H1 (cell line): ENCODE results near the gene CCDC102A. TPM values are rescaled to one million over a fixed set of nuclear protein-coding genes. Genes with fewer than 3 reads are reported as not detected.

Experiments used
- CTCF ChIA-PET: fragments of 300-600 bp; sonication (Branson Sonifier 250); formaldehyde crosslinking; loops from one replicate; lab custom pipeline; 2021; ENCODE audit not compliant: partially characterized antibody; lab: Charles Lee
- POLR2A ChIA-PET: fragments of 300-600 bp; sonication (Branson Sonifier 250); formaldehyde crosslinking; loops from one replicate; lab custom pipeline; 2021; ENCODE audit warnings: inconsistent platforms; ENCODE audit not compliant: partially characterized antibody; lab: Charles Lee
- DNase-seq, 2 experiments: peaks; one replicate each; pipeline versions ENCODE4 v3.0.0 to v3.0.0-alpha.2; 2010 to 2022; ENCODE audit warnings: low spot score in 2 of 2, low read depth in 1 of 2, mixed read lengths in 1 of 2
- FAIRE-seq: peaks from 2 replicates; lab custom pipeline; 2011; peaks lifted over from hg19 to GRCh38; lab: Jason Lieb, UNC
- H2AFZ ChIP-seq: 2 replicates; pipeline ENCODE4 v1.8.1; 2012; ENCODE audit warnings: low read length, inconsistent platforms
- H2AK5ac ChIP-seq: 2 replicates; pipeline ENCODE4 v1.6.1; 2013; ENCODE audit warnings: low read depth, low read length
- H2BK120ac ChIP-seq: replicated peaks from 2 replicates; pipeline ENCODE3; 2013; ENCODE audit warnings: low read depth, low read length, inconsistent platforms
- H2BK12ac ChIP-seq: 2 replicates; pipeline ENCODE4 v1.6.1; 2013; ENCODE audit warnings: low read depth, low read length
- H2BK15ac ChIP-seq: 2 replicates; pipeline ENCODE4 v1.6.1; 2013; ENCODE audit warnings: low read length
- H2BK20ac ChIP-seq: 2 replicates; pipeline ENCODE4 v1.6.1; 2013; ENCODE audit warnings: low read length
- H2BK5ac ChIP-seq: 2 replicates; pipeline ENCODE4 v1.6.1; 2013; ENCODE audit warnings: low read depth, low read length
- H3K14ac ChIP-seq: 2 replicates; pipeline ENCODE4 v1.6.1; 2013; ENCODE audit warnings: inconsistent platforms; ENCODE audit not compliant: insufficient read length
- H3K18ac ChIP-seq: 2 replicates; pipeline ENCODE4 v1.6.1; 2013; ENCODE audit warnings: low read length; ENCODE audit errors: extremely low read depth
- H3K23ac ChIP-seq: 2 replicates; pipeline ENCODE4 v1.6.1; 2013; ENCODE audit warnings: inconsistent platforms; ENCODE audit not compliant: insufficient read length
- H3K23me2 ChIP-seq: 2 replicates; pipeline ENCODE4 v1.6.1; 2013; ENCODE audit warnings: low read depth, low read length
- H3K27ac ChIP-seq: 2 replicates; pipeline ENCODE4 v1.6.1; 2011; ENCODE audit warnings: low read depth, low read length, inconsistent platforms
- H3K27me3 ChIP-seq, 4 experiments: replicated peaks in 1 of 4; 1 replicate in 1 of 4; 2 replicates in 3 of 4; pipeline versions ENCODE4 v1.6.1 to v1.8.1; 2011 to 2013; ENCODE audit warnings: low read length in 3 of 4, mild to moderate bottlenecking in 3 of 4, inconsistent platforms in 2 of 4, mixed read lengths in 2 of 4, moderate library complexity in 1 of 4; ENCODE audit not compliant: control insufficient read depth in 3 of 4, insufficient read depth in 3 of 4; ENCODE audit errors: extremely low read depth in 1 of 4
- H3K36me3 ChIP-seq, 4 experiments: 2 replicates each; pipeline versions ENCODE4 v1.6.1 to v1.8.1; 2011 to 2013; ENCODE audit warnings: mild to moderate bottlenecking in 4 of 4, low read length in 3 of 4, moderate library complexity in 2 of 4, control low read depth in 1 of 4, inconsistent platforms in 1 of 4; ENCODE audit not compliant: insufficient read depth in 4 of 4, control insufficient read depth in 2 of 4
- H3K4ac ChIP-seq: replicated peaks from 2 replicates; pipeline ENCODE3; 2013; ENCODE audit warnings: low read length, low read depth, mixed read lengths, inconsistent platforms; ENCODE audit not compliant: insufficient read length
- H3K4me1 ChIP-seq, 4 experiments: replicated peaks in 1 of 4; 1 replicate in 1 of 4; 2 replicates in 3 of 4; pipeline versions ENCODE4 v1.6.1 to v1.8.1; 2011 to 2013; ENCODE audit warnings: low read length in 3 of 4, inconsistent platforms in 2 of 4, mixed read lengths in 1 of 4; ENCODE audit not compliant: insufficient read depth in 4 of 4, control insufficient read depth in 3 of 4
- H3K4me2 ChIP-seq, 2 experiments: 2 replicates each; pipeline versions ENCODE4 v1.6.1 to v1.8.1; 2011 to 2013; ENCODE audit warnings: low read depth in 2 of 2, low read length in 2 of 2, control low read depth in 1 of 2, inconsistent platforms in 1 of 2, mild to moderate bottlenecking in 1 of 2; ENCODE audit not compliant: insufficient read depth in 1 of 2
- H3K4me3 ChIP-seq, 4 experiments: fragments of 200-600, 300-600 bp in 1 of 4; sonication (generic), shearing (Covaris generic), sonication (Bioruptor Twin) in 1 of 4; 2 replicates each; pipeline versions ENCODE4 v1.5.1 to v1.8.1; 2011 to 2016; ENCODE audit warnings: low read length in 4 of 4, low read depth in 3 of 4, control low read depth in 2 of 4, inconsistent platforms in 2 of 4, mild to moderate bottlenecking in 2 of 4, mixed read lengths in 1 of 4, moderate library complexity in 1 of 4; ENCODE audit not compliant: insufficient read depth in 2 of 4; ENCODE audit errors: extremely low read depth in 1 of 4
- H3K56ac ChIP-seq: replicated peaks from 2 replicates; pipeline ENCODE3; 2013; ENCODE audit warnings: low read depth, mild to moderate bottlenecking, mixed read lengths, low read length, inconsistent platforms; ENCODE audit not compliant: insufficient read length
- H3K79me1 ChIP-seq: 2 replicates; pipeline ENCODE4 v1.6.1; 2013; ENCODE audit warnings: low read depth, low read length, control low read depth
- H3K79me2 ChIP-seq, 2 experiments: 2 replicates each; pipeline versions ENCODE4 v1.6.1 to v1.8.1; 2012 to 2013; ENCODE audit warnings: low read length in 2 of 2, mild to moderate bottlenecking in 2 of 2, inconsistent platforms in 1 of 2; ENCODE audit not compliant: insufficient read depth in 2 of 2, control insufficient read depth in 1 of 2
- H3K9ac ChIP-seq, 4 experiments: replicated peaks in 1 of 4; 1 replicate in 1 of 4; 2 replicates in 3 of 4; pipeline versions ENCODE4 v1.6.1 to v1.8.1; 2011 to 2013; ENCODE audit warnings: low read depth in 3 of 4, low read length in 3 of 4, control low read depth in 2 of 4, mild to moderate bottlenecking in 2 of 4, moderate library complexity in 2 of 4, inconsistent platforms in 1 of 4; ENCODE audit errors: extremely low read depth in 1 of 4
- H3K9me3 ChIP-seq, 2 experiments: 2 replicates each; pipeline versions ENCODE4 v1.6.1 to v1.8.1; 2012 to 2013; ENCODE audit warnings: mild to moderate bottlenecking in 2 of 2, moderate library complexity in 2 of 2, control low read depth in 1 of 2, inconsistent platforms in 1 of 2, low read depth in 1 of 2, low read length in 1 of 2, mixed read lengths in 1 of 2; ENCODE audit not compliant: insufficient read depth in 2 of 2
- H4K20me1 ChIP-seq, 2 experiments: replicated peaks in 1 of 2; 2 replicates each; pipeline versions ENCODE3 to v1.8.1; 2011 to 2013; ENCODE audit warnings: inconsistent platforms in 2 of 2, low read length in 2 of 2, mild to moderate bottlenecking in 1 of 2; ENCODE audit not compliant: insufficient read depth in 2 of 2, control insufficient read depth in 1 of 2
- H4K5ac ChIP-seq: 2 replicates; pipeline ENCODE4 v1.6.1; 2013; ENCODE audit warnings: low read length, low read depth, mixed read lengths, inconsistent platforms; ENCODE audit not compliant: insufficient read length
- H4K8ac ChIP-seq: 2 replicates; pipeline ENCODE4 v1.8.0; 2013; ENCODE audit warnings: mild to moderate bottlenecking, moderate library complexity, low read length, inconsistent platforms; ENCODE audit not compliant: insufficient read depth; ENCODE audit errors: extremely low read depth
- H4K91ac ChIP-seq: replicated peaks from 2 replicates; pipeline ENCODE3; 2013; ENCODE audit warnings: low read length, mixed read lengths, inconsistent platforms; ENCODE audit not compliant: insufficient read length
- ASH2L ChIP-seq: fragments of 200-600, 300-600 bp; sonication (generic); IDR thresholded peaks from one replicate; pipeline ENCODE4 v1.7.1; 2017; ENCODE audit warnings: low read length
- CHD2 ChIP-seq: IDR thresholded peaks from 2 replicates; pipeline ENCODE4 v1.6.1; 2012; ENCODE audit warnings: low read length, improper control_type of control experiment
- CTBP2 ChIP-seq: IDR thresholded peaks from 2 replicates; pipeline ENCODE4 v1.7.0; 2011; ENCODE audit warnings: borderline replicate concordance, mild to moderate bottlenecking, moderate library complexity, mixed read lengths, low read length; ENCODE audit not compliant: insufficient read depth, insufficient read length
- EZH2 ChIP-seq: fragments of 200-600 bp; sonication (generic); IDR thresholded peaks from 2 replicates; pipeline ENCODE4 v1.7.1; 2012; ENCODE audit warnings: low read depth, mild to moderate bottlenecking, moderate library complexity, low read length, inconsistent platforms; ENCODE audit not compliant: severe bottlenecking
- FOSL1 ChIP-seq: IDR thresholded peaks from 2 replicates; pipeline ENCODE4 v1.6.1; 2011; ENCODE audit warnings: mild to moderate bottlenecking, low read depth, low read length, moderate library complexity; ENCODE audit not compliant: insufficient read depth
- HDAC2 ChIP-seq, 2 experiments: fragments of 300-600 bp in 1 of 2; sonication (generic) in 1 of 2; IDR thresholded peaks; 2 replicates each; pipeline ENCODE4 v1.6.1; 2011 to 2012; ENCODE audit warnings: low read depth in 2 of 2, low read length in 2 of 2, mild to moderate bottlenecking in 2 of 2, moderate library complexity in 2 of 2, borderline replicate concordance in 1 of 2, inconsistent platforms in 1 of 2
- MAFK ChIP-seq: IDR thresholded peaks from 2 replicates; pipeline ENCODE4 v1.6.1; 2012; ENCODE audit warnings: low read depth, mild to moderate bottlenecking, improper control_type of control experiment, low read length
- SAP30 ChIP-seq: fragments of 300-600 bp; sonication (generic); IDR thresholded peaks from 2 replicates; pipeline ENCODE4 v1.7.1; 2012; ENCODE audit warnings: low read length, moderate library complexity, mild to moderate bottlenecking, inconsistent platforms; ENCODE audit not compliant: insufficient read depth, insufficient replicate concordance
- SRF ChIP-seq: IDR thresholded peaks from 2 replicates; pipeline ENCODE4 v1.6.1; 2011; ENCODE audit warnings: mild to moderate bottlenecking, low read depth, low read length, moderate library complexity
- TEAD4 ChIP-seq: IDR thresholded peaks from 2 replicates; pipeline ENCODE4 v1.6.1; 2012; ENCODE audit warnings: low read depth, low read length, inconsistent platforms, mixed read lengths
- WGBS, 2 experiments: shearing (Covaris generic) in 1 of 2; methylation state at CpG; one replicate each; pipeline versions ENCODE4 v1.1.6 to v1.1.7; 2013 to 2015; ENCODE audit warnings: low lambda C conversion rate in 2 of 2, mixed read lengths in 2 of 2, inconsistent platforms in 1 of 2, low coverage in 1 of 2, missing lambda C conversion rate in 1 of 2; ENCODE audit not compliant: insufficient replicate concordance in 2 of 2, insufficient coverage in 1 of 2, insufficient read length in 1 of 2; ENCODE audit errors: extremely low coverage in 1 of 2, missing lambda C conversion rate in 1 of 2; 5-methylcytosine and 5-hydroxymethylcytosine counted together
- polyA plus RNA-seq, 7 experiments: library from polyadenylated mRNA; depleted of rRNA in 3 of 7; stranded (reverse) in 5 of 7; unstranded in 2 of 7; fragments of >200 nt in 5 of 7; fragments of 200-250 nt in 2 of 7; gene quantifications; 1 replicate in 5 of 7; 2 replicates in 1 of 7; 4 replicates in 1 of 7; pipeline versions ENCODE4 v1.2.1 to v1.2.3, GENCODE V29; 2011 to 2013; ENCODE audit warnings: missing spikeins in 2 of 7, mixed read lengths in 2 of 7
- total RNA-seq: library from RNA; stranded (reverse); fragmentation: NEBNext Ultra II Directional; extraction: Animal tissue kit (Norgen Biotek cat#: 25700); gene quantifications from 2 replicates; pipeline ENCODE4 v1.2.1, GENCODE V29; 2021

CCDC102A gene
- total and polyA plus RNA-seq, 2 of the 8 experiments (the other 6 are each of a cell fraction or from before 2014, with no cell fraction given): 4.0 to 7.5 TPM

GRCh38 chr16:57533431-57534336 lies 2.7 kb downstream of the CCDC102A start:
- Histone ChIP-seq H3K79me1 (peaks cover 10% of the 10 kb centered on the region), H3K4me3 (no peak overlapping the region), H3K14ac (no peak overlapping the region), H3K23ac (no peak overlapping the region), H3K9me3 (no peaks in the 10 kb centered on the region), H2AK5ac (no peak overlapping the region), H4K5ac (no peak overlapping the region), H2BK5ac (0 out of 2 replicates have a peak overlapping the region, but pooled peaks have one; percentile 4), H3K18ac (no peak overlapping the region; the same call in none of the 2 replicates), H4K91ac (peak overlapping the region; percentile 88), H2BK120ac (no peak overlapping the region), H3K4me1 (peaks cover 10 to 53% (median 28%) of the 10 kb centered on the region in 4 experiments), H2BK15ac (peak overlapping the region; percentile 19; the same call in 1 of the 2 replicates), H2BK12ac (peak overlapping the region; percentile 50; the same call in 1 of the 2 replicates), H3K23me2 (peaks cover 11% of the 10 kb centered on the region; the same call in 1 of the 2 replicates), H4K8ac (no peak overlapping the region), H3K36me3 (no peaks in the 10 kb centered on the region; a peak in 1 of 8 replicates), H3K79me2 (peaks cover 0 to 18% of the 10 kb centered on the region in 2 experiments; a peak in 1 of 4 replicates), H3K4ac (no peak overlapping the region), H3K9ac (no peak overlapping the region), H2AFZ (no peak overlapping the region), H3K56ac (no peak overlapping the region), H3K4me2 (no peak overlapping the region; a peak in 1 of 4 replicates), H4K20me1 (peaks cover 6 to 25% of the 10 kb centered on the region in 2 experiments), H3K27ac (no peak overlapping the region), H2BK20ac (0 out of 2 replicates have a peak overlapping the region, but pooled peaks have one; percentile 72), H3K27me3 (peaks cover 0 to 13% (median 4%) of the 10 kb centered on the region in 4 experiments; a peak in 4 of 7 replicates)
- ChIA-PET POLR2A (interaction anchor here (0.9 to 9.1 kb wide), 3 partner anchors 57 to 76 kb away, joined by 3 to 67 read pairs (median 3); no protein-coding TSS in a partner anchor), CTCF (interaction anchor here (0.5 to 1.8 kb wide), 5 partner anchors 43 to 392 kb away, joined by 3 to 4 read pairs (median 3); no protein-coding TSS in a partner anchor)
- peak in 1 of 2 experiments; percentile 43 for DNase-seq
- WGBS, 2 experiments: 86% methylated on average over 19 of the region's 19 CpGs; no CpG with 5 or more reads in 1 of the 2 experiments
- no peak for FAIRE-seq
- TF ChIP-seq ASH2L: no peak
- TF ChIP-seq MAFK: no peak
- no peak for TF ChIP-seq EZH2
- no peak for TF ChIP-seq FOSL1
- TF ChIP-seq SAP30: no peak
- TF ChIP-seq TEAD4: no peak
- TF ChIP-seq SRF: no peak
- TF ChIP-seq CHD2: no peak
- TF ChIP-seq HDAC2 (IDR thresholded peaks at IDR 0.05; ENCODE audit: borderline replicate concordance in 1 of 2, low read depth in 2 of 2, low read length in 2 of 2): no peak
- no peak for TF ChIP-seq CTBP2
